ENCODE results near the gene PIGBOS1.
"Not testable (repeated sequence)": the region's sequence is repeated elsewhere in the genome, so short reads cannot be mapped to it uniquely, and the experiment has no call there.

Gene PIGBOS1

DNA sequence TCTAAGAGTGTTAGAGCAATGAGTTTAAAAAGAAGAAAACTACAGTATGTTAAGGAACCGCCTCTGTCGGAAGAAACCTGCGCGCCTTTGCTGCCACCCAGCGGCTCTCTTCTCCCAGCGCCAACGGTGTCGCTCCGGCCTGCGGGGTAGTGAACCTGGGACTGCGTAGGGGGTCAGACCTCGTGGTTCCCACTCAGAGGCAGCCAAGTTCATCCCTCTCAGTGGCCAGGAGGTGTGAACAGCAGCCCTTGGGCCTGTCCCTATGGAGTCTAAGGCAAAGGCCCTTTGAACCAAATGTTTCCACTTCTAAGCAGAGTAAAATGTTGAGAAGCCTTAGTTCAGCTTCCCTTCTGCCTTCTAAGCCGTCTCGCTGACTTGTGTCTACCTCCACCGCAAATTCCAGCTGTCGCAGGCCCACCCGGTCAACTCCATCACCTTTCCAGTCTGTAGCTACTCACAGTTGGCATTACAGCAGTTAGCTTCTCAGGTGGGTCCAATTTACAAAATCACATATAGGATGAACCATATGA is 28.3 kb downstream of the PIGBOS1 start:
- peak; percentile 88 for DNase-seq

DNA sequence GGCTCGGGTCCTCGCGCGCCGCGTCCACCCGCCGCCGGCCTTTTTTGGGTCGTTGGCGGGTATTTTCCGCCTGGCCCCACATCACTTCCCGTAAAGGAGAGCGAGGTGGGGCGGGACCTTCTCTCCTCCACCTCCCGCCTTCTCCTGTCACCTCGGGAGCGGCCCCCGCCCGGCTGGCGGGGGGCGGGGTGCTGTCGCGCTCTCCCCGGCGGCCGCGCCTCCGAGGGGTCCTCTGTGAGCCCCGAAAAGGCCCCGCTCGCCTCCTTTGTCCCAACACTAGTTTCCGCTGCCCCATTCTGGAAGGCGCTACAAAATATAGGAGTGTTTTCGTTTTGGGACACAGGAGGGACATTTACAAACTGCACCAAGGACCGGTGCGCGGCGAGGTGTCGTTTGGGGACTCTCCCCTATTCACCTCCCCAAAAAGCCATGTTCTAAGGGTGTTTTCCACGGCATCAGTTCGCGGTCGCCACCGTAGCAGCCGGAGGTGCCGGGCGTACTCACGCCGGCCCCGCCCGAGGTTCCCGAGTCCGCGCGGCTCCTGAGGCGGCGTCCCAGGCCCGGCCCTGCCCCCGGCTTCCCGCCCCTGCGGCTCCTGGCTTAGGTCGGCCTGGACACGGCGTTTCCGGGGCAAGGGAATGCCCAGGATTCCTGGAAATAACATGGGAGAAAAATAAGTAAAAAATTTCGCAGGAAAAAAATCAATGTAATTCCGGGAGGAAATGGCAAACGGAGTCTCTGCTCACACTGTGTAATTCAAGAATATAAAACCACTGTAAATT is 29.0 kb downstream of the PIGBOS1 start, which contains the start of gene RAB27A:
TSS of gene RAB27A (minus strand) at position 68 of the 782 bp plus-strand sequence. CDS start 54,879 bp downstream, outside the sequence.
- DNase-seq: peak; percentile 84

DNA sequence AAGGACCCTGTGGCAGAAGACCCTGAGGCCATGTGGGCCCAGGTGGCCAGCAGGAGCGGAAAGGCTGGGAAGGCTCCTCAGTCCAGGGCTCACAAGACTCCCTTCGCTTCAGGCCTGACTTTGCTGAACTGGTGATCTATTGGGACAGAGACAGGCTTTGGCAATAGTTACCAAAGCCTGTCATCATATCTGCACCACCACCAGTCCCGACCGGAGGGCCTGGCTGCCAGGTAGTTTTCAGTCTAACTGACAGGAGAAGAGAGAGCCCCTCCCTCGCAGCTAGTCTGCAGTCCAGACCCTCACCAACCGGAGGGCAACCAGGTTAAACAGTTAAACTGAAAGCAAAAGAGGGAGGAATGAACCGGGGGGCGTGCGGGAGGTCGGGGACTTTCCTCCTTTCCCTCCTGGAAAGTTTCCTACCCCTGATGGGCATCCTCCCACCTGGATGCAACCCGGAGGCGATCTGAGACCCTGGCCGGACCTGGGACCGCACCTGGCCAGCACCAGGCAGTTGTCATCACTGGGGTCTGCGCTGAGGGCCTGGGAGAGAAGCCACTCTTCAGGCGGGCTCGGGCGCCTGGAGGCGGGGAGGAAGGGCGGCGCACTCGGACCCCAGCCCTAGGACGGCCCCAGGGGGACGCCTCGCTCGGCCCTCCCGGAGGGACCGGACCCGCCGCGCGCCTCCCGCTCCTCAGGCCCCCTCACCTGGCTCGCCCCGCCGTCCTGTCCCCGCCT is 29.7 kb downstream of the PIGBOS1 start:
- peak; percentile 46 for DNase-seq

DNA sequence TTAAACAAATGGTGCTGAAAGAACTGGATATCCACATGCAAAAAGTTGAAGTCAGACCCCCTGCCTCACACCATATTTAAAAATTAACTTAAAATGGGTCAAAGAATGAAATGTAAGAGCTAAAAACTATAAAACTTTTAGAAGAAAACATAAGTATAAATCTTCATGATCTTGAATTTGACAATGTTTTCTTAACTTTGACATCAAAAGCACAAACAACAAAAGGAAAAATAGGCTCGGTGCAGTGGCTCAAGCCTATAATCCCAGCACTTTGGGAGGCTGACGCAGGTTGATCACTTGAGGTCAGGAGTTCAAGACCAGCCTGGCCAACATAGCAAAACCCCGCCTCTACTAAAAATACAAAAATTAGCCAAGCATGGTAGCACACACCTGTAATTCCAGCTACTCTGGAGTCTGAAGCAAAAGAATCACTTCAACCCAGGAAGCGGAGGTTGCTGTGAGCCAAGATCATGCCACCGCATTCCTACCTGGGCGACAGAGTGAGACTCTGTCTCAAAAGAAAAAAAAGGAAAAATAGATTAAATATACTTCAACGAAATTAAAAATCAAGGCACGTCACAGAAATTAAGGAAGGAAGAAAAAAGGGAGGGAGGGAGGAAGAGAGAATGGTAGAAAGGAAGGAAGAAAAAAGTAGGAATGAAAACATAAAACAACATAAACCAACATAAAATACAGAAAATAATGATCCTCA is 30.8 kb downstream of the PIGBOS1 start:
- no peak for DNase-seq

DNA sequence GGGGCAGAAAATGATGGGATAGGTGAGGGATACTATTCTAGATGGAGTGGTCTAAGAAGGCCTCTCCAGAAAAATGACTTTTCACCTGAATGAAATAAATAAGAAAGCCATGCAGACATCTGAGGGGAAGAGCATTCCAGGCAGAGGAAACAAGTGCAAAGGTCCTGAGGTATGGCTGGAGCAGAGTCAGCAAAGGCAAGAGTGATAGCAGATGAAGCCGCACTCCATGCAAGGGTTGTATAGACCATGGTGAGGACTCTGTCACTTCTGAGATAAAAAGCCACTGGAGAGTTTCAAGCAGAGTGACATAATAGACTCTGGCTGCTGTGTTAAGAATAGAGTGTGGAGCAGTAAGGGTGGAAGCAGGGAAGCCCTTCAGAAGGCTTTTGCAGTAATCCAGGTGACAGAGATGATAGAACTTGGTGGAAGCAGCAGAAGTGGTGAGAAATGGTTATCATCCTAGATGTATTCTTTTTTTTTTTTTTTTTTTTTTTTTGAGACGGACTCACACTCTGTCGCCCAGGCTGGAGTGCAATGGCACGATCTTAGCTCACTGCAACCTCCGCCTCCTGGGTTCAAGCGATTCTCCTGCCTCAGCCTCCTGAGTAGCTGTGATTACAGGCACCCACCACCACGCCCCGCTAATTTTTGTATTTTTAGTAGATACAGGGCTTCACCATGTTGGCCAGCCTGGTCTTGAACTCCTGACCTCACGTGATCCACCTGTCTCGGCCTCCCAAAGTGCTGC is 32.3 kb downstream of the PIGBOS1 start:
- DNase-seq: not testable (repeated sequence)

DNA sequence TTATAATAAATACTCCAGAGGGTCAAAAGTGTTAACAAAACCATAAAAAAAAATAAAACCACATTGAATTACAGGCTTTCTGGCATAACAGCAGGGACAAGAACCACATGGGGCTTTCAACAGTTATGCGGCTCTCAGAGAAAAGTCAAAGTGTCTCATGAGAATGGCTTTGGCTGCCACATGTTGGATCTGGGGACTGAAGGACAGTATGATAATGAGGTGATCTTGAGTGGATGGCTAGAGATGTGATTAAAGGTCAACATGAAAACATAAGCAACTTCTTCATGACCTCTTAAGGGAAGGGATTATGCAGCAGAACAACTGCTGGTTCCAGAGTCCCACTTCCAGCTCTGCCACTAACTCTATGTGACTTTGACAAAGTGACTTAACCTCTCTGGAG is 34.5 kb downstream of the PIGBOS1 start:
- DNase-seq: no peak

DNA sequence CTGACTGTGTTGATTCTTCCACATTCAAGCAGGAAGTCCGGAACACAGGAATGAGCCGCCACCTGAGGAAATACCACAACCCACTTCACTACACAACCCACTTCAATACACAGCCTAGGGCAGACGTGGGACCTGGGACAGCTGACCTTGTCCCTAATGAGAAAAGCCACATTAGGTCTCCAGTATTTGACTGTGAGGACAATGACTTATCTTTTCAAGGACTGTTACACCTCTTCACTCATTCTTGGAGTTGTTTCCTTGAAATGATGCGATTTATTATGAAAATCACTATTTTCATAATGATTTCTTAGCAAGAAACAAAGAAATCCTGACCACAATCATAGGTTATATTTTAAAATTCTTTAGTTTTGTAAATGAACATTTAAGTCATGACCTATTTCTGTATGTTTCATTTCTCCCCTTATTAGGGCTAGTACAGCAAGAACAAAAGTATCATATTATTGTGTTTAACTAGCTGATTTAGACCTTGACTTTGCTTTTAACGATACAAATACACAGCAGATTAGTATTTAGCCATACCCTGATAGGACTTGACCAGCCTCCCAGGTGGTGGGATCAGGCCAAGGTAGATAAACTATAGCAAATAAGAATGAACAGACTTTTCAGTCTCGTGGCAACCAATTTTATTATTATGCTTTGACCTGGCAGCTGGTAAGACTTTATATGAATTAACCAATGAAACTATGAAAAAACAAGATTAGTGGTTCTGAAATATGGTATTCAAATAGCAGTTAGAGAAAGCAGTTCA is 35.4 kb downstream of the PIGBOS1 start:
- no peak for DNase-seq

DNA sequence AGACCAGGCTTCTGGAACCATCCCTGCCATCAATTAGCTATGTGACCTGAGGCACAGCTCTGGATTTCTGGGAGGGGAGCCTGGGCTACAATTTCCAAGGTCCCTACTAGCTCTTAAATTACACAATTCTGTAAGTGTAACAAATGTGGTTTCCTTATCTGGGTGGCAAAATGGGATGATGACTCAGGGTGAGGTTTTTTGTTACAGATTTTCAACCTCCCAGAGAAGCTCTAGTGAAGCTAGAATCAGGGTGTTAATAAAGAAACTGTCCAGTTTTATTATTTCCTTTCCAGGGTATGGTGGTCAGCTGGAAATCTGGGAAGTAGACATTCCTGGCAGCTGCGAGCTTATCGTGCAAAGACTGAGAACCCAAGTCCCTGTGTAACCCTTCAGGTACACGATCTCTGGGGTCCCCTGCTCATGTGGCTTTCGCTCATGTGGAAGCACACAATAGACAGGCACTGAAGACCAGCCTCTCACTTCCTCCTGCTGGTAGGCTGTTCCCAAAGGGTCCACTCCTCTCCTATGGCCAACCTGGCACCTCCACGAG is 36.6 kb downstream of the PIGBOS1 start:
- peak; percentile 54 for DNase-seq

DNA sequence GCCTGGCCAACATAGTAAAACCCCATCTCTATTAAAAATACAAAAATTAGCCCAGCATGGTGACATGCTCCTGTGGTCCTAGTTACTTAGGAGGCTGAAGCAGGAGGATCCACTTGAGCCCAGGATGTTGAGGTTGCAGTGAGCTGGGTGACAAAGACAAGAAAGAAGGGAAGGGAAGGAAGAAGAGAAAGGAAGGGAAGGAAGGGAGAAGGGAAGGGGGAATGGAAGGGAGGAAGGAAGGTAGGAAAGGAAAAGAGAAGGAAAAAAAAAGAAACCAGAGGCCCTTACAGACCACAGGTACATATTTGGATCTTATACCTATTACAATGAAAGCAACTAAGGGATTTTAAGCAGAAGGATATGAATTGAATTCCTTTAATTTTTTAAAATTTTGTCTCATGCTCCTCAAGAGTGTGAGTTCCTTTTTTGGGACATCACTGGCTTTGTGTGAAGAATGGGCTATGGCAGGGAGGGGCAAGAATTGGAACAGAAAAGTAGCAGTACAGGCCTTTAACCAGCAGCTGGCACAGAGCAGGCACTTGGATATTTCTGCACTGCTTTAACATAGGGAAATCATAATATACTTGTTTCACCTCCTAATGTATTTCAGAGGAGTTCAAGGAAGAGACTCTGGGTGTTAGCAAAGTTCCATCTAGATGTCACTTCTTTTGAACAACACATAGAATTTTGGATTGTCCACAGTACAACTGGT is 37.2 kb downstream of the PIGBOS1 start:
- no peak for DNase-seq

DNA sequence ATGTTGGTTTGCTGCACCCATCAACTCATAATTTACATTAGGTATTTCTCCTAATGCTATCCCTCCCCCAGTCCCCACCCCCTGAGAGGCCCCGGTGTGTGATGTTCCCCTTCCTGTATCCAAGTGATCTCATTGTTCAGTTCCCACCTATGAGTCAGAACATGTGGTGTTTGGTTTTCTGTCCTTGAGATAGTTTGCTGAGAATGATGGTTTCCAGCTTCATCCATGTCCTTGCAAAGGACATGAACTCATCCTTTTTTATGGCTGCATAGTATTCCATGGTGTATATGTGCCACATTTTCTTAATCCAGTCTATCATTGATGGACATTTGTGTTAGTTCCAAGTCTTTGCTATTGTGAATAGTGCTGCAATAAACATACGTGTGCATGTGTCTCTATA is 38.3 kb downstream of the PIGBOS1 start:
- DNase-seq: peak; percentile 44

DNA sequence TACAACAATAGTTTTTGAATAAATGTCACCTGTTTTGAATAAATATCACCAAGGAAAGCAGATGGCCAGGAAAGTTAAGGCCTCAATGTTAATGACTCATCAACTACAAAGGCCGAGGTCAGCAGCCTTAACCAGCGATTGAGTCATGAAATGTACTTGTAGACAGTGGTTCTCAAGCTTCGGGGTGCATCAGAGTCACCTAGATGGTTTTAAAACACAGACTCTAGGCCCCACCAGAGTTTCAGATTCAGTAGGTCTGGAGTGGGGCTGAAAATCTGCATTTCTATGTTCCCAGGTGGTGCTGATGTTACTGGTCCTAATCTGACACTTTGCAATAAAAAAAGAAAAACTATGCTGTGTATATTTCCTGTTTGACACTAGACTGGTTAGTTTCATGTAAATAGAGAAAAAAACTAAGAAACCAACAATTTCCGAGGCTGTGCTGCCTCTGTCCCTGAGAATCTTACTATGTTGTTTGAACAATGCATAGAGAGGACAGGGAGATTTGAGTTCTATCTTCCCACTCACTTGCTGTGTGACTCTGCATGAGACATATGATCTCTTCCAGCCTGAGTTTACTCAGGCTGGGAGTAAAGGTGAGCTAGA is 39.1 kb downstream of the PIGBOS1 start:
- DNase-seq: peak; percentile 76

DNA sequence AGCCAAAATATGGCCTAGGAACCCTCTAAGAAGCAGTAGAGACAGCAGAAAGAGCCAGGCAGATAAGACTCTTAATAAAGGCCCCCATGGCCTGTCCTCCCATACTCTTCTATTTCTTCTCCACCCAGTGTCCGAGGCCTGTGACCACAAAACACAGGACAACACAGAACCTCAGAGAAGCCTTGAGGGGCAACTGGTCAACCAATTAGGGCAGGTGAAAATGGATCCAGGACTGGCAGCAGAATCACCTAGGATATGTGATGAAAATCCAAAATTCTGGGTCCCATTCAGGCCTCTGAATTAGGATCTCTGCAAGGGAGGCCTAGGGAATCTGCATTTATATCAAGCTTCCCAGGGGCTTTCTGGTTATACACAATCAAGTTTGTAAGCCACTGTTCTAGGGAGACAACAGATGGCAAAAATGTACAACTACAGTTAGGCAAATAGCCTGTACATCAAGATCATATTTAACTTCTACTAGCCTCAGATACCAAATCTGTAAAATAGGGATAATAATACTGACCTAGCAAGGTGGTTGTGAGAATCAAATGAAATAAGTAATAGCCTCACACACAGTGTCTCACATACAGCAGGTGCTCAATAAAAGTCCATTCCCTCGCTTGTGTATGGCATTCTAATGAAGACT is 39.7 kb downstream of the PIGBOS1 start:
- DNase-seq: no peak

DNA sequence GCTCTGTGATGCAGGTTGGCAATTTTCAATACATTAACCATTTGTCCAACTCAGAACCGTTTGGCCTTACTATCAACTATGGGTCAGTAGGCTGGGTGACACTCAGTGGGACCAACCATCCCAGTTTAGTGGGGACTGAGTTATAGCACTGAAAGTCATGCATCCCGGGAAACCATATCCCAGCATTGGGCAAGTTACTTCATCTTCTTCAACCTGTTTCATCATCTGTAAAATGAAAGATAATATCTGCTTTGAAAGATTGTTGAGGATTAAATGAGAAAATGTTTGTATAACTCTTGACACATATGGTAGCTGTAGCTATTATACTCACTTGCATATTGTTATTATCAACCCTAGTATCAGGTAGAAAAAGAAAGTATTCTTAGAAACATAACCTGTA is 41.2 kb downstream of the PIGBOS1 start:
- DNase-seq: no peak

DNA sequence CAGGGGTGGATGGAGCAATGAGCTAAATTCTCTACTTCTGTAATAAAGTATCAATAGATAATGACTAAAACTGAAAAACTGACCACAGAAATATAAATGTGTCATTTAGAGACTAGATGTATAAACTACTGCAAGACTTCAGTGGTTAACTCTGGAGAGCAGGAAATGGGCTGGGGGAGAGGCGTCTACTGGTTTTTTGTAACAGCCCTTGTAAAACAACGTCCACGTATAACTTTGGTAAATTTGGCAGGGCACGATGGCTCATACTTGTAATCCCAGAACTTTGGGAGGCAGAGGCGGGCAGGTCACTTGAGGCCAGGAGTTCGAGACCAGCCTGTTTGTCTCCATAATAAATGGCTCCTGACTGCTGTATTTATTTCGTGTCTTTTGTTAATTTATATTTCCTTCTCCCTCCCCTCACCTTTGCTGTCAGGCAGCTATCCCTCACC is 41.8 kb downstream of the PIGBOS1 start:
- DNase-seq: peak; percentile 75

DNA sequence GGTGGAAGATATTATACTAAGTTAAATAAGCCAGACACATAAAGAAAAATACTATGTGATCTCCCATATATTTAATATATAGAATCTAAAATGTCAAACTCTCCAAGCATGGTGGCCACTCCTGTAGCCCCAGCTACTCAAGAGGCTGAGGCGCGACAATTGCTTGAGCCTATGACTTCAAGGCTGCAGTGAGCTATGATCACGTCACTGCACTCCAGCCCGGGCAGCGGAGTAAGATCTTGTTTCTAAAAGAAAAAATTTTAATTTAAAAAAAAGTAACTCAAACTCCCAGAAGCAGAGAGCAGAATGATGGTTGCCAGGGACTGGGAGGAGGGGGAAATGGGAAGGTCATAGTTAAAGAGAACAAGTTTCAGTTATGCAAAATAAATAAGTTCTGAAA is 42.6 kb downstream of the PIGBOS1 start:
- no peak for DNase-seq

DNA sequence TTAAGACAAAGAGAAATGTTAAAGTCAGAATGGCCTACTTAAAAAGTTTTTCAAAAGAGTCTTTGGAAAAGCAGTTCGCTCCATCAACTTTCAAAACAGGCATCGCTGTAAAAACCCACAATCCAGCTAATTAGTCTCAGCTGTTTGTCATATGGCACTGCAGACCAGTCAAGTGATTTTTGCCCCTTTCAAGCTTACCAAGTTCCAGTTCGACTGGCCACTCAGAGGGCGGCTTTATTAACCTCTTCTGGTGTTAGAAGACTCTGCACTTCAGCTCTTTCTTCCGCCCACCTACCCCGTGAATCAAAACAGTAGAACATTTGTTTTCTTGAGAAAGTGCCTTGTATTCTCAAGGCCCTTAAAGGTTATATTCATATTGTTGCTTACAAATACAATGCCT is 48.6 kb downstream of the PIGBOS1 start:
- no peak for DNase-seq

DNA sequence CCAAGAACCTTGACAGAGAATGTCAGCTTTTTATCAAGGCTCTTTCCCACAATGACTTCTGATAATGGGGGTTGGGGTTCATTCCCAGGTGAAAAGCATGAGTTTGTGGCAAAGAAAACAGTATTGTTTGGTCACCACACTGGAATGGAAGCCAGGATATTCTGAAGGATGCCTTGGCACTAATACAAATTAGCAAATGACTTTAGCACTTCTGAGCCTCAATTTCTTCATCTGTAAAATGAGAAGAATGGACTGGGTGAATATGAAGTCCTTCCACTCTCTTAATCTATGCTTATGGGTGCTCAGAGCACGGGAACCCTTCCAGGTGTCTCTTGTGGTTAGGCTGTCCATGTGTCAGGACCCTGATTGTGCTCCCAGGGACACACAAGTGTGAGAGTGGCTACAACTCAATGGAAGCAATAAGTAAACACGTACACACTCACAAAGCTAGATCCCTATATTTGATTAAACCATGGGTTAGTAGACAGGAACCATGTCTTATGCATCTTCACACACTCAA is 50.7 kb downstream of the PIGBOS1 start:
- no peak for DNase-seq

DNA sequence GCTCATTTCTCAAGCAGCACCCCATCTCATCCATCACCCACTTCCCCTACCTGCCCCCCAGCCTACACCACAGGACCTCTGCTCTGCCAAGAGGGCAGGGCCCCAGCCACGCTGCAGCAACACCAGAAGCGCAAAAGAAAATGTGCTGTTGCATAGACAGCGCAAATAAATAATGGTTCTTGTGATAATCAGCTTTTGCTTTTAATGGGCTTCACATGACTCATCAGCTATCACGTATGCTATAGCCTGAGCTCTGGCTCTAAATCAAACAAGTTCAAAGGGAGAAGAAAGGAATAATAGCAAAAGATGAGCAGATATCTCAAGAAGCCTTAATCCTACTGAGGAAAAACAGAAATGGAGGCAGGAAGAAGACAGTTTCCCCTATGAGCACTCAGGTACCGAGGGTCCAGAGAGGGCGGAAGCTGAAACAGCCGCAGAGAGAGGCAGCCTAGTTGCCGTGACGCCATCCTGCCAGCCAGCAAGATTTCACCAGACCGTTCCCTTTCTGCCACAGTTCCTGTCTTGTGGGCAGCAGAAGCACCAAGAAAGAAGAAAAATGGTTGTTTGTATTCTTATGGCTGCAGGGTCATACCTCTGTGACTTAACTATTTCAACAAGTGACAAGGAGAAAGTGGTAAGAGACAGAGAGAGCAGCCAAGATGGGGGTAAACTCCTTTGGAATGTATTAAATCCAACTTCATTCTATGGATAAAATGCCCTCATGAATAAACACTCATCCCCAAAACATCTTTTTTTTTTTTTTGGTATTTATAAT is 51.3 kb downstream of the PIGBOS1 start:
- DNase-seq: peak; percentile 80
